AG10803 (cell line): Measurements from ENCODE around the gene PARP16.

Source experiments
- DNase-seq: peaks from one replicate; pipeline ENCODE4 v3.0.0; 2010; ENCODE audit warnings: low read depth
- H3K4me3 ChIP-seq: 2 replicates; pipeline ENCODE4 v1.5.1; 2011; ENCODE audit warnings: mild to moderate bottlenecking, low read length, control low read depth
- TF ChIP-seq, protein P1 (sequence below): conservative IDR thresholded peaks from 2 replicates; pipeline ENCODE4 v1.5.1; 2011; ENCODE audit warnings: mild to moderate bottlenecking, low read length, control low read depth, inconsistent platforms

The PARP16 gene, protein sequence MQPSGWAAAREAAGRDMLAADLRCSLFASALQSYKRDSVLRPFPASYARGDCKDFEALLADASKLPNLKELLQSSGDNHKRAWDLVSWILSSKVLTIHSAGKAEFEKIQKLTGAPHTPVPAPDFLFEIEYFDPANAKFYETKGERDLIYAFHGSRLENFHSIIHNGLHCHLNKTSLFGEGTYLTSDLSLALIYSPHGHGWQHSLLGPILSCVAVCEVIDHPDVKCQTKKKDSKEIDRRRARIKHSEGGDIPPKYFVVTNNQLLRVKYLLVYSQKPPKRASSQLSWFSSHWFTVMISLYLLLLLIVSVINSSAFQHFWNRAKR

DNA sequence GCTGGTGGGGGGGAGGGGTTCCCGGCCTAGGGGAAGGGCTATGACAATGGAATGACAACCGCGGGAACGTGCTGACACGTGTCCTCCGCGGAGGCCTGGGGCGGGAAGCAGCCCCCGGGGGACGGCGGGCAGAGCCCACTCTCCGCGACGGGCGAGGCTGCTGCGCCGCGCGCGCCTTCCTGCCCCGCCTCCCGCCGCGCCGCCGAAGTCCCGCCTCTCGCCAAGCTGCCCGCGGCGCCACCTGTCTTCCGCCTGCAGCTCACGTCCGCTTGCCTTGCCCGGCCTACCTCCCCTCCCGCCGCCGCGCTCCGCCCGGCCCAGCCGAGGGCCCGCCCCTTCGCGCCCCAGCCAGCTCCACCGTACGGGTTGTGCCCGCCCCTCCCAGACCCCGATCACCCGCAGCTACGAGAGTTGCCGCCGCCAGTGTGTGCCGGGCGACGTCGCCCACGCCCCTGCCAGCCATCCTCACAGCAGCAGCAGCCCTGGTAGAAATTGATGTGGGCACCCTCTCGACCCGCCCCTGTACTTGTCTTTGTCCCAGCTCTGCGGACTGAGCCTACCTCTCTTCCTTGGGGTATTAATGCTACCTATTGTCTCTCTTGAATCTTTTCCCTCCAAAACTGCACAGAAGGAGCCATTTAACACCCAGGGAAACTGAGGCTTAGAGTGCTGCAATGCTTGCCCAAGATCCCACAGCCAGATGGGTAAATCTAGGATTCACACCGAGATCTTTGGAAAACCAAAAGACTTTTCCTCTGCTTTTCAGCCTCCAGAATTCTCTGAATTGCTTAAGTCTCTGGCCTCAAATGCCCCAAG, at the start of gene PARP16:
Gene PARP16, minus strand, starts transcription at position 180 of the 816 bp plus-strand sequence. CDS start 457 bp downstream, outside the sequence.
- H3K4me3 ChIP-seq = peak within 1 kb of the TSS; percentile 67
- TF ChIP-seq, protein P1, sequence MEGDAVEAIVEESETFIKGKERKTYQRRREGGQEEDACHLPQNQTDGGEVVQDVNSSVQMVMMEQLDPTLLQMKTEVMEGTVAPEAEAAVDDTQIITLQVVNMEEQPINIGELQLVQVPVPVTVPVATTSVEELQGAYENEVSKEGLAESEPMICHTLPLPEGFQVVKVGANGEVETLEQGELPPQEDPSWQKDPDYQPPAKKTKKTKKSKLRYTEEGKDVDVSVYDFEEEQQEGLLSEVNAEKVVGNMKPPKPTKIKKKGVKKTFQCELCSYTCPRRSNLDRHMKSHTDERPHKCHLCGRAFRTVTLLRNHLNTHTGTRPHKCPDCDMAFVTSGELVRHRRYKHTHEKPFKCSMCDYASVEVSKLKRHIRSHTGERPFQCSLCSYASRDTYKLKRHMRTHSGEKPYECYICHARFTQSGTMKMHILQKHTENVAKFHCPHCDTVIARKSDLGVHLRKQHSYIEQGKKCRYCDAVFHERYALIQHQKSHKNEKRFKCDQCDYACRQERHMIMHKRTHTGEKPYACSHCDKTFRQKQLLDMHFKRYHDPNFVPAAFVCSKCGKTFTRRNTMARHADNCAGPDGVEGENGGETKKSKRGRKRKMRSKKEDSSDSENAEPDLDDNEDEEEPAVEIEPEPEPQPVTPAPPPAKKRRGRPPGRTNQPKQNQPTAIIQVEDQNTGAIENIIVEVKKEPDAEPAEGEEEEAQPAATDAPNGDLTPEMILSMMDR = peak; percentile 25
- peak; percentile 73 for DNase-seq

DNA sequence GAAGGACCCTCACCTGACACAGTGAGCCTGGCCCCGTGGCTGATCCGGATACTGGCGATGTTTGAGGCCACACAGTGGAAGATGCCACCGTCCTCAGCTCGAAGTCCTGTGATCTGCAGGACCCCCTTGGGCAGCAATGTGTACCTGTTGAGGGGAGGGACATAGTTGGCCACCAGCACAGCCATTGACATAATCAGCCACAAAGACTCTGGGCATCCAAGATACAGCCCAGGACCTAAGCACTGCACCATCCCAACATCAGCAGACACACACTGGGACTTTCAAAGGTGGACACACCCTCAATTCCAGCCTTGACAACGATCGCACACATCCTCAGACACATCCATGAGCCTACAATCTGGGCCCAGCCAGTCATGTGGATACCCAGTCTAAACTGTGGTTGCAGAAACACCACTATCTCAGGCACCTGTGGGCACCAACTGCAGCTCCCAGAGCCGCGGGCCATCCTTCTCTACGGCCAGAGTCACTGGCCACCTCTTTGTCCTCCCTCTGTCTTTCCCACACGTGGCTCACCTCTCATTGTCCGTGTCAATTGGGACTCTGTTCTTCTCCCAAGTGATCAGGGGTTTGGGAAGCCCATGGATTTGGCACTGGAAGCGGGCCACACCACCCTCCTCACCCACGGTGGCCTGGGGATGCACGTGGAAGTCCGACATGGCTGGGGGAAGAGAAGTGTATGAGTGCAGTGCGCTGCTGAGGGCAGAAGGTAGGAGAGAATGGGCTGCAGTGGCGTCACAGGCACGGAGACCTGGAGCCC, 48.8 kb upstream of the PARP16 start:
- TF ChIP-seq, protein P1 = no peak
- no peak for DNase-seq
- no peak overlapping the region for H3K4me3 ChIP-seq

DNA sequence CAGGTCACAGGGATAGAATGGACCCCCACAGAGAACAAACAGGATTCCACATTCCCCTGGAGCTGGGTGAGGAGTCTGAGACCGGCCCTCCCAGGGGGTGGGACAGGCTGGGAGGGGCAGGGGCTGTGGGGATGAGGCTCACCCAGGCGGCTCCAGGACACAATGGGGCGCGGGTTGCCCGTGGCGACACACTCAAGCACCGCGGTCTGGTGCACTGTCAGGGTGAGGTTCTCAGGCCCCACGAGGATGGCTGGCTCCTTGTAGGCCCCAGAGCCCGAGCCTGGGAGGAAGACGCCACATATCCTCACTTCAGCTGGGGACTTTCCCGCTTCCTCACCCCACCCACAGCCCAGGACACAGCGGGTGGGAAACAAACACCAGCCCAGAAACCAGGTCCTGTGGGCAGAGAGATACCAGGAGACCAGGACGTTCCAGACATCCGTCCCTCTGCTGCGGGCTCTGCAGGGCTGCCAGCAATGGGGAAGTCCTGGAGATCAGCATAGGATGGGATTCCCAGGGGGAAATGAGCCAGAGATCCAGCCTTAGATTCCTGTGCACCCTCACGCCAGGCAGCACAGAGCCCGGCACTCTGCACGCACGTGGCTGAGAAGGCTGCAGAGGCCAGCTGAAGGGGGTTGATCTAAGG, 48.0 kb upstream of the PARP16 start:
- no peak for DNase-seq
- H3K4me3 ChIP-seq = no peak overlapping the region
- TF ChIP-seq, protein P1 = no peak

GRCh38 chr15:65333856-65334255, 47.2 kb upstream of the PARP16 start:
- no peak for DNase-seq
- no peak overlapping the region for H3K4me3 ChIP-seq
- TF ChIP-seq, protein P1 = no peak

GRCh38 chr15:65333148-65333820, 46.6 kb upstream of the PARP16 start:
- TF ChIP-seq, protein P1 = no peak
- H3K4me3 ChIP-seq = no peak overlapping the region
- DNase-seq = no peak
